ENCODE data around the gene MTHFSD.
"Not testable (repeated sequence)": the region's sequence is repeated elsewhere in the genome, so short reads cannot be mapped to it uniquely, and the experiment has no call there.

The MTHFSD gene, protein sequence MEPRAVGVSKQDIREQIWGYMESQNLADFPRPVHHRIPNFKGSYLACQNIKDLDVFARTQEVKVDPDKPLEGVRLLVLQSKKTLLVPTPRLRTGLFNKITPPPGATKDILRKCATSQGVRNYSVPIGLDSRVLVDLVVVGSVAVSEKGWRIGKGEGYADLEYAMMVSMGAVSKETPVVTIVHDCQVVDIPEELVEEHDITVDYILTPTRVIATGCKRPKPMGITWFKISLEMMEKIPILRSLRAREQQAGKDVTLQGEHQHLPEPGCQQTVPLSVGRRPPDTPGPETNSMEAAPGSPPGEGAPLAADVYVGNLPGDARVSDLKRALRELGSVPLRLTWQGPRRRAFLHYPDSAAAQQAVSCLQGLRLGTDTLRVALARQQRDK

GRCh38 chr16:86554917-86555703 is at the start of gene MTHFSD:
Gene MTHFSD, minus strand, starts transcription at chr16:86555235. Its CDS starts 51 bp downstream, at chr16:86555184.
- DNase-seq = peak; percentile 96

GRCh38 chr16:86604436-86605193 is 49.6 kb upstream of the MTHFSD start:
- DNase-seq = peak; percentile 62

- no peak for DNase-seq
Observed at GRCh38 chr16:86602521-86602920, 47.5 kb upstream of the MTHFSD start.

DNA sequence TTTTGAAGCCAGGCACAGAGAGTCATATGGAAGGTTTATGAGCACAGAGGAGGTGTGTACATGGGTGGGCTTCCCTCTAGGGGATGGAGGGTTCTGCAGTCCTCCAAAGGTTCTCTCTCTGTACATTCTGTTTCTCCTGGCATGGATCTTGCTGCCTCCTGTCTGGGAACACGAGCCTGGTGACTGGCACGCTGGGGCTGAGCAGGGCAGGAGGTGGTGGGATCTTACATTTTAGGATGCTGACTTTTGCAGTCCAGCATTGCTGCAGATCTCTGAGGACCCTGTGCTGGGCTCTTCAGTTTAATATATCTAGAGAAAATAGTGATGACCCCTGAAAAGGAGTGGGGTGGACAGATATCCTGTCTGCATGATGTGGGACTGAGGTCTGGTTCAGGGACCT is 46.3 kb upstream of the MTHFSD start:
- no peak for DNase-seq

GRCh38 chr16:86598607-86599565 is 43.9 kb upstream of the MTHFSD start:
- no peak for DNase-seq

DNA sequence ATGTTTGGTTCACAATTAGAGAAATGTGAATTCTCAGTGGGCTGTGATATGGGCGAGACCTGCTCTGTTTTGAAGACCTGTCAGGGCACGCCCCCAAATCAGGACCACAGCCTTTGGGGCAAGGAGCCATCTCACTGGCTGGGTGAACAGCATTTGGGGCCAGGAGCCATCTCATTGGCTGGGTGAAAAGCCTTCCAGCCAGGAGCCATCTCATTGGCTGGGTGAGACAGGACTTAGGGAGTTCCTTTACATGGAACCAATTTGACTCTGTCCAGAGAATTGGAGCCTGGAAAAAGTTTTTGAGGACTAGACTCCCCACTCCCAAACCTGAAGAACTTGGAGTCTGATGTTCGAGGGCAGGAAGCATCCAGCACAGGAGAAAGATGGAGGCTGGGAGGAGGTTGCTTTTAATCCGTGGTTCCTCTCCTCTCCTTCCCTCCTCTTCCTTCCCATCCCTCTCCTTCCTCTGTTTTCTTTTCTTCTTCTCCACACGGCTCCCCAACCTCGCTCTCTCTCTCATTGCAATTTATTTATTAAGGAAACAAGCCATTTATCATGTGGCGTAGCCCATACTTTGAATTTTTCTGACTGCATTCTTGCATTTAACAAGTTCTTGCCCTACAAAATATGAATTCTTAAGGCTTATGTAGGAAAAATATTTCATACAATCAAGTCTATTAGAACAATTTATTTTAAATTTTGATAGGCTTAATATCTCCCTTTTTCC is 43.0 kb upstream of the MTHFSD start:
- DNase-seq = no peak

DNA sequence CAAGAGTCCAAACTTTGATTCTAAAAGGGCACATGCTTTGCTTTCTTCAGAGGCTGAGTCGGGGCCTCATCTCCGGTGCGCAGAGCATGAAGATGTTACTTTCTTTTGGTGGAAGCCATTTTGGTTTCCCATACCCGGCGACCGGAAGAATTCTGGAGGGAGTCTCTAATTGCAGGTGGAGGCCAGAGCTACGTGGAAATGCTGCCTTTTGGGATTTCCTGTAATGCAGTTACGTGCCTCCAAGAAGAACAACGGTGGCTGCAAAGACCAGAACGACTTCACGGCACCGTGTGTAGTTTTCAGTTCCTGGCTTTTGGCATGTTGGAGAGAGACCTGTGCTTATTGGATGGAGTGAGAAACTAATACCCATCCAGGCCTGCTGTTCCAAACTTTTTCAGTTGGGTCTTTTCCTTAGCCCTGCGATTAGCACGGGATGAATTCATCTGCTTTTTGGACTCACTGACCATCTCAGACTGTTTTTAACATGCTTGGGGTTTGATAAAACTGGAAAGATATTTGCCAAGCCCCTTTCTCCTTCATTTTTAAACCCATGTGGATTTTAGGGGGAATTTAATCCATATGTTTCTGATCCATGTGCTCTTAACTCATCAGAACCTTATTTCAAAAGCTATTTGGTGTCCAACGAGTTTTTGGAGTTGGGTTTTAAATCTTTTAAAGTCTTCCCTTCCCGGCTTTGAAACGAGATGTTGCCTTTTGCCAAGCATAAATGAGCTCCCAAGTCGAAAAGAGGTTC is 42.3 kb upstream of the MTHFSD start:
- DNase-seq = no peak

DNA sequence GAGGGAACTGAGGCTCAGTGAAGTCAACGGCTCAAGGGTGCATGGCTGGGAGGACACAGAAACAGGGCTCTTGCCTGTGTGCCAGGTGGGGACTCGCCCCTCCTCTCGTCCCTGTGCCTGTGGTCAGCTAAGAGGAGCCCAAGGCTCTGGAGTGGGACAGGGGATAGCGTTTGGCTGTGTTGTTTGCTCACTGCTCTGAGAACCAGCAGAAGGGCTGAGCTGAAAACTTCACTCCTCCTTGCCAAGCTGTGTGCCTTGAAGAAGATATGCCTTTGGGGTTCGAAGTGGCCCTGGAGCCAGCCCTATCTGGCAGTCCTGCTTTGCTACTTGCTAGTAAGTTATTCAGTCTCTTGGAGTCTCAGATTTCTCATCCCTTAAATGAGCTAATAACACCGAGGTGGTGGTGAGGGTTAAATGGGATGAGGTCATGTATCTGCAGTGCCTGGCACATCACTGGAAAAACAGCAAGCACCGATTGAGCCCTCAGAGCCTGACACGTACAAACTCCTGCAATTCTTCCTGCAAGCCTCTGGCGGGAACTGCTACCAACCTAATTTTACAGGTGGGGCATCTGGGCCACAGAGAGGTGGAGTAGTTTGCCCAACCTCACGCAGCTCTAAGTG is 41.1 kb upstream of the MTHFSD start:
- DNase-seq = no peak

DNA sequence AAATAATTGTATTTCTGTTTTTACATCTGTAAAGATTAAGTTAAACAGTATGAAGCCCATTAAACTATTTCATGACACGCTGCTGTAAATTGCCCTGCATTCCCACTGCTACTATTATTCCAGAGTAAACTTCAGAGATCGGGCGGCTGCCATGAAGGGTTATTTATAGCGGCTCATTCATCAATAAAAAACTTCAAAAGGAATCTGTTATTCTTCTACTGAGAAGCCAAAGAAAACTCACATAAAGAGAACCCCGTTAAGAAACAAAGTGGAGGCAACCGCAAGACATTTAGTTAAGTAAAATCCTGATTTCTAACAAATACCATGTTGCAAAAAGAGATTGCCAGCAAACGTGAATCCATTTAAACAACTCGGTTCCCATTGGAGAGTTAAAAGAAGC is 39.7 kb upstream of the MTHFSD start:
- DNase-seq = no peak

DNA sequence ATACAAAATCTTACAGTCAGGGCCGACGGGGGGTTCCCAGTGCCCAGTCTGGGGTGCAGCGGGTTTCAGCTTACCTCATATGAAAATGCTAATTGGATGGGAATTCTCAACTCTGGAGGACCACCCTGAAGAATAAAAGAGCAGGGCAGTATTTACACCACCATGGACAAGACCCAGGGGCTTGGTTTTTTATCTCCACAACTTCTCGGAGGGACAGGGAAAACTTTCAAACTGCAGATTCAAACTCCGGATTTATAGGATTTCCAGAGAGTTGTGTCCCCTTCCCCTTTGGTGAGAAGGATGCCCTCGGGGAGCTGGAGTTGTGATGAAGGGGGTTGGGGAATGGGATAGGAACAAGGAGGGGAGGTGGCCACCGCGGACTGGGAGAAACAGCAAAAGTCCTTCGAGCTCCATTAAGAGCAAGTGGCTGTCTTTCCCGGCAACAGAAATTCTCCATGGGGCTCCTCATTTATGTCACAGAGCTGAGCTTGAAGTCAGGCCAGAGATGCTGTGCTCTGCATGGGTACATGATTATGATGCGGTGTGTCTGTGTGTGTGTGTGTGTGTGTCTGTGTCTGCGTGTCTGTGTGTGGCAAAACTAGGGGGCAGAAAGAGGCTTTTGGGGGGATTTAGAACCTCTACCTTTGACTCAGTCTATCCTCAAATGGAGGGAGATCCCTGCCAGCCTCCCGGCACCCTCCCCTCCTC is 39.0 kb upstream of the MTHFSD start:
- DNase-seq = no peak

- DNase-seq = no peak
Observed at GRCh38 chr16:86591270-86591669, 36.2 kb upstream of the MTHFSD start.

- DNase-seq = no peak
Observed at GRCh38 chr16:86590501-86591144, 35.6 kb upstream of the MTHFSD start.

- not testable (repeated sequence) for DNase-seq
Observed at GRCh38 chr16:86587955-86588354, 32.9 kb upstream of the MTHFSD start.

DNA sequence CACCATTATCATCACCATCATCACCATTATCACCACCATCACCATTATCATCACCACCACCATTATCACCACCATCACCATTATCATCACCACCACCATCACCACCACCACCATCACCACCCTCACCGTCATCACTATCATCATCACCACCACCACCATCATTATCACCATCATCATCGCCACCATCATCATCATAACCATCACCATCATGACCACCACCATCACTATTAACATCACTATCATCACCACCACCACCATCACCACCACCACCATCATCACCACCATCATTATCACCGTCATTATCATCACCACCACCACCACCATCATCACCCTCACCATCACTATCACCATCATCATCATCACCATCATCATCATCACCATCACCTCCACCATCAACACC is 32.5 kb upstream of the MTHFSD start:
- DNase-seq = no peak

- DNase-seq = no peak
Observed at GRCh38 chr16:86585821-86586611, 31.0 kb upstream of the MTHFSD start.

GRCh38 chr16:86584726-86585721 is 30.0 kb upstream of the MTHFSD start:
- no peak for DNase-seq

All from CD4-positive, alpha-beta T cell treated with Interleukin-10 for 1 hour (primary cell).